ENCODE measurements around the gene FSD1L.

- no peak for TF ChIP-seq EZH2phosphoT487 (IDR thresholded peaks at IDR 0.05; ENCODE audit: low read length)
- TF ChIP-seq CTCF (IDR thresholded peaks at IDR 0.05; ENCODE audit: low read length) = no peak
Observed at GRCh38 chr9:105508530-105508929, 60.7 kb downstream of the FSD1L start.
